ENCODE data around the gene MLLT6.

- TF ChIP-seq POLR2A (IDR thresholded peaks at IDR 0.05) (no peak), CTCF (IDR thresholded peaks at IDR 0.05) (peak in 1 of 3 donors; percentile 98)
These were observed 28.2 kb upstream of the MLLT6 start for GRCh38 chr17:38676706-38677504.

Data from lower leg skin (tissue), 3 donors.